T-helper 17 cell (primary cell): ENCODE measurements around the gene TMEM254. TPM values are rescaled to one million over a fixed set of nuclear protein-coding genes. Genes with fewer than 3 reads are reported as not detected.
"Not testable (repeated sequence)": the region's sequence is repeated elsewhere in the genome, so short reads cannot be mapped to it uniquely, and the experiment has no call there.

Experiments
- ATAC-seq: fragments of 150-1000 bp; cut with Tn5 transposase; 2 replicates; pipeline ENCODE4 v1.10.0; 2021; ENCODE audit warnings: mild to moderate bottlenecking, moderate library complexity
- DNase-seq, 3 donors: peaks; one replicate each; pipeline versions ENCODE4 v3.0.0 to v3.0.0-alpha.2; 2020 to 2021
- H3K9me3 ChIP-seq: one replicate; pipeline ENCODE4 v1.7.0; 2013; ENCODE audit warnings: low read length, mild to moderate bottlenecking; ENCODE audit not compliant: control insufficient read depth, poor library complexity, severe bottlenecking
- H3K27ac Mint-ChIP-seq: one replicate; pipeline ENCODE4 v1.8.0; 2022; ENCODE audit warnings: mild to moderate bottlenecking, moderate library complexity, mixed read lengths
- H3K27me3 Mint-ChIP-seq: one replicate; pipeline ENCODE4 v1.8.0; 2022; ENCODE audit warnings: mixed read lengths
- H3K36me3 Mint-ChIP-seq: one replicate; pipeline ENCODE4 v1.8.0; 2022; ENCODE audit warnings: low read depth, mixed read lengths
- H3K4me1 Mint-ChIP-seq: one replicate; pipeline ENCODE4 v1.8.0; 2022; ENCODE audit warnings: mild to moderate bottlenecking, mixed read lengths
- H3K4me3 Mint-ChIP-seq: one replicate; pipeline ENCODE4 v1.8.0; 2022; ENCODE audit warnings: mild to moderate bottlenecking, moderate library complexity, mixed read lengths
- total RNA-seq, 4 donors: library from RNA in 2 of 4; stranded (reverse) in 2 of 4; gene quantifications; one replicate each; pipeline ENCODE4 v1.2.3 and lab custom pipeline; 2022 to 2026

TMEM254 gene, protein sequence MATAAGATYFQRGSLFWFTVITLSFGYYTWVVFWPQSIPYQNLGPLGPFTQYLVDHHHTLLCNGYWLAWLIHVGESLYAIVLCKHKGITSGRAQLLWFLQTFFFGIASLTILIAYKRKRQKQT
- 10 to 100 TPM in 1 of 2 donors, 1 to 10 TPM in 1; 8.1 to 11.3 TPM for total RNA-seq
- total RNA-seq (lab: John Stamatoyannopoulos, UW), result 5.3 to 6.0 reads per million in 2 donors

DNA sequence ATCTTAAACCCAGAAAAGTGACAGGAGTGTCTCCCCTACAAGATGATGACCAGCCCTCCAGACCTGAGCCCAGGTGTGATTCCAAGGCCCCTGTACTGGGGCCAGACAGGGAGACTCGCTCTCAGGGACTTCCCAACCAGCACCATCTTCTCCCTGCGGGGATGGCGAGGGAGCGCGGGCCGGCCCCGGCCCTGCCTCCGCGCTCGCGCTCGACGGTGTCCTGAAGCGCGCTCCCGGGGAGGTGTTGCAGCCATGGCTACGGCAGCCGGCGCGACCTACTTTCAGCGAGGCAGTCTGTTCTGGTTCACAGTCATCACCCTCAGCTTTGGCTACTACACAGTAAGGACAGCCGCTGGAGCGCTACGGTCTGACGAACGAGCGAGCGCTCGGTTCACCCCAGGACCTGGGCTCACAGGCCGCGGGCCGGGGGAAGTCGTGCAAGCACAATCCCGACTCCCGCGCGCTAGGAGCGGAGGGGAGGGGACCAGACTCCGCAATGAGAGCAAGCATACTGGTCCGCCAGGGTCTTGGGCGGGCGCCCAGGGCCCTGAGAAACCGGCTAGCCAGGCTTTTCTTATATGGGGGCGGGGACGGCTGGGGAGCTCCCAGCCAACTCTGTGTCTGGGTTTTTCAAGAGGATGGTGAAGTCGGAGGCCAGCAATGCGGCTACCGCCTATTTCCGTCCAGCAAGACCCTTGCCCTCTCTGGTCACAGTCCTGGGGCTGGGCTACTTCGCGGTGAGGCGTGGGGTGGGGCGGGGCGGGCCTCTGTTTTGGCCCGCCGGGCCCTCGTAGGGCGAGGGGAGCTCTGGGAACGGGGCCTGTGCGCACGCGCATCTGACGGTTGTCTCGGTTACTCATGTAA lies at the start of gene TMEM254:
Gene TMEM254 (plus strand): TSS at position 218 of the 864 bp plus-strand sequence. CDS start 35 bp downstream, at position 253.
- no peaks in the 10 kb centered on the region for H3K9me3 ChIP-seq
- H3K27me3 Mint-ChIP-seq, result no peaks in the 10 kb centered on the region
- peak; percentile 85 for ATAC-seq
- peak within 1 kb of the TSS; percentile 97 for H3K27ac Mint-ChIP-seq
- DNase-seq, result peak; percentile 65 to 79 (median 69)
- H3K4me3 Mint-ChIP-seq, result peak within 1 kb of the TSS; percentile 98
- peaks cover 2% of the 10 kb centered on the region for H3K36me3 Mint-ChIP-seq
- peaks cover 20% of the 10 kb centered on the region for H3K4me1 Mint-ChIP-seq

DNA sequence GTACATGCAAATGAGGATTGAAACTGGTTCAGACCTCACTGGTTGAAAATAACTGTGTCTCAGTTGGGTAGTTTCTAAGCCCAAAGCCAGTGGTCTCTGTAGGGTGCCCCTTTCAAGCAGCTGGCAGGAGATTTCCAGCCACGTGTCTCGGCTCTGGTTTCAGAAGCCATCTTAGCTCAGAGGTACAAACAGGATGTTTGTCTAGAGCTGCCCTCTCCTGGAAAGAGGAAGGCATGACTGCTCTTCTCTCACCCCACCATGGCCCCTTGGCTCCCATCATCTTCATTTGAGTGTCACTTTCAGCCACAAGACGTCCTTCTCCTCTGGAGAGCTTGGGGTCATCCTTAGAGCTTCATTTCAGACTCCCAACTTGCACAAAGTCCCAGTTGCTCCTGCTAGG lies 49.3 kb upstream of the TMEM254 start:
- not testable (repeated sequence) for H3K27ac Mint-ChIP-seq, H3K4me3 Mint-ChIP-seq, H3K9me3 ChIP-seq, H3K36me3 Mint-ChIP-seq, DNase-seq, ATAC-seq, H3K4me1 Mint-ChIP-seq, H3K27me3 Mint-ChIP-seq

DNA sequence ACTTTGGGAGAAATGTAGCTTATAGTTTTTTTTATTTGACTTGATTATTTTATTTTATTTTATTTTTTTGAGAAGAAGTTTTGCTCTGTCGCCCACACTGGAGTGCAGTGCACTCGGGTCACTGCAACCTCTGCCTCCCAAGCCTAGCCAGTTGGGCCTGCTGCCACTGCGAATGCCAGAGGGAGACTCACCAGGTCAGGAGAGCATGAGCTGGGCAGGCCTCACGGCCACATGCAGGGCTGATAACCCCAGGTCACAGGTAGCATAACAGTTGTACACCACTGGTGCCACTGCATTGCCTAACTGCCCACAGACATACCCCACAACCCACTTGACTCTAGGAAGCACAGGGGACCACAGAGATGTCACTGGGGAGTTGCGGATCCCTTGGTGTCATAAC lies 48.6 kb upstream of the TMEM254 start:
- H3K27ac Mint-ChIP-seq, H3K4me1 Mint-ChIP-seq, H3K9me3 ChIP-seq, ATAC-seq, H3K27me3 Mint-ChIP-seq, DNase-seq, H3K4me3 Mint-ChIP-seq, H3K36me3 Mint-ChIP-seq: not testable (repeated sequence)

DNA sequence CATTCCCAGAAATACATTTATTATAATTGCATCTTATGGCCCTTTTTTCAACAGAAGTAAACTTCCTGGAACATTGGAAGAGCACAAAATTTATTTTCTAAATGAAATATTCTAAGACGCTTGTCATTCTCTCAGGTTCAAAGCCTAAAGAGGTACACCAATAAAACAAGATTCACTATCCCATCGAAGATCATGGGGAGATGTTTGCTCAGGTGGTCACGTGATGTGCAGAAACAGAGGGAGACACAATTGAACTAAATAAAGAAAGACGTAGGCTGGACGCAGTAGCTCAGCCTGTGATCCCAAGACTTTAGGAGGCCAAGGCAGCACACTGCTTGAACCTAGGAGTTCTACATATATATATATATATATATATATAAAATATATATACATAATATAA lies 46.0 kb upstream of the TMEM254 start:
- ATAC-seq (no peak), DNase-seq (no peak)
- no peak overlapping the region for H3K27ac Mint-ChIP-seq
- H3K4me1 Mint-ChIP-seq, result no peaks in the 10 kb centered on the region
- no peaks in the 10 kb centered on the region for H3K36me3 Mint-ChIP-seq
- H3K9me3 ChIP-seq, result no peaks in the 10 kb centered on the region
- H3K27me3 Mint-ChIP-seq, result peaks cover 6% of the 10 kb centered on the region
- H3K4me3 Mint-ChIP-seq, result no peak overlapping the region

DNA sequence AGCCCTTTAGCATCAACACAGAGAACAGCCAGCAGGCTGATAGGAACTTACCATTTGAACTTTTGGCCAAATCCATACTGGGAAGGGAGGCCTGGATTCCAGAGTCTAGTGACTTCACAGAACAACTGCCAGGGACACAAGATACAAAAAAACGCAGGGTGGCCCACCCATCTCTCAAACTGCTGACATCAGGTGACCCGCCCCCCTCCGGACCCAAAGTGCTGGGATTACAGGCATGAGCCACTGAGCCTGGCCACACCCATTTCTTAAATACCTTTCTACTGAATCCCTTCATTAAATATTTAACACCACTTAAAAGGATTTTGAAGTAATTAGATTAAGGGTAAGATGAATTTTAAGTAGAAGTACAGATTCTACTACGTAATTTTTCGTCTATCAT lies 43.7 kb upstream of the TMEM254 start:
- H3K9me3 ChIP-seq, H3K4me3 Mint-ChIP-seq, H3K27me3 Mint-ChIP-seq, H3K27ac Mint-ChIP-seq, H3K4me1 Mint-ChIP-seq, DNase-seq, H3K36me3 Mint-ChIP-seq, ATAC-seq: not testable (repeated sequence)

DNA sequence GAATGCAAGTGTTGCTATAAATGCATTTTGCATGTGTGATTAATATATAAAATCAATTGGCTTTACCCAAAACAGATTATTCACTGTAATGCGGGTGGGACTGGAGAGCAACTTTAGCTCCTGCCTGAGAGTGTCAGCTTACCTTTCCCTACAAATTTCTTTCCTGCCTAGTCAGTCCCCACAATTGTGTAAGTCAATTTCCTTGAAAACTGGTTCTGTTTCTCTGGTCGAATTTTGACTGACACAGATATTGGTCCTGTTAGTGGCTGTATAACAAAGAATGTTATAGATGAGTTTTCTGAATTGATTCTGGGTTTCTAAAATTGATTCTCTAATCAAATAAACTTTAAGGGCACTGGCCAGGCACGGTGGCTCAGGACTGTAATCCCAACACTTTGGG lies 43.0 kb upstream of the TMEM254 start:
- H3K36me3 Mint-ChIP-seq, DNase-seq, H3K9me3 ChIP-seq, ATAC-seq, H3K27ac Mint-ChIP-seq, H3K27me3 Mint-ChIP-seq, H3K4me3 Mint-ChIP-seq, H3K4me1 Mint-ChIP-seq: not testable (repeated sequence)

DNA sequence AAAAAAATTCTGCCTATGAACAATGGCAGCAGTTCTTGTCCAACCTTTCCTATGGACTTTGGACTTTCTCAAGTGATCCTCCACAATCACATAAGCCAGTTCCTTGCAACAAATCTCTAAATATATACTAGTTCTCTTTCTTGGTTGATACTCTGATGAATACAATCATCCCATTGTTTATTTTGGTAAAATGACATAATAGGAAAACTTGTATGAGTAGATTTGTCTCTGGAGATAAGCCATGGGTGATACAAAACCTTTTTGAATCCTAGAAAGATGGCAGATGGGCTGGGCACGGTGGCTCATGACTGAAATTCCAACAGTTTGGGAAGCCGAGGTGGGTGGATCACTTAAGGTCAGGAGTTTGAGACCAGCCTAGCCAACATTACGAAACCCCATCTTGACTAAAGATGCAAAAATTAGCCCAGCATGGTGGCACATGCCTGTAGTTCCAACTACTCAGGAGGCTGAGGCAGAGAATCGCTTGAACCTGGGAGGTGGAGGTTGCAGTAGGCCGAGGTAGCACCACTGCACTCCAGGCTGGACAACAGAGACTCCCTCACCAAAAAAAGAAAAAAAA lies 41.5 kb upstream of the TMEM254 start:
- not testable (repeated sequence) for DNase-seq, H3K4me3 Mint-ChIP-seq, H3K9me3 ChIP-seq, H3K36me3 Mint-ChIP-seq, H3K27ac Mint-ChIP-seq, H3K4me1 Mint-ChIP-seq, H3K27me3 Mint-ChIP-seq, ATAC-seq

DNA sequence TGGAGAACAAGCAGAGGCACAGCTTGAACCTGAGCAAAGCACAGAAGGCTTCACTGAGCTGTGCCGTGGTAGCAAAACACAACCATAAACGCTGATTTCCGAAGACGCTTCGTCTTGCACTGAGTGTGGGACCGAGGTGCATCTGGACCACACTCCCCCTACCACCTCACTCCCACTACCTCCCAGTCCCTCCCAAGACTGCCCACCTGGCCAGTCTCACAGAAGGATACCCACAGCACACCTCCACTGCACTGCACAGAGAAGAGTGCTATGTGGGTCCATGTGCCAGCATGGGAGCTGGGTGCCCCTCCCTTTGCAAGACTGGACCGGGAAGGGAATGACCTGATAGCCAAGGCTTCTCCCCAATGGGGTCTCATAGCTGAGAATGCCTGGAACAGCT lies 40.2 kb upstream of the TMEM254 start:
- not testable (repeated sequence) for DNase-seq, H3K9me3 ChIP-seq, H3K27me3 Mint-ChIP-seq, ATAC-seq, H3K4me1 Mint-ChIP-seq, H3K36me3 Mint-ChIP-seq, H3K4me3 Mint-ChIP-seq, H3K27ac Mint-ChIP-seq

DNA sequence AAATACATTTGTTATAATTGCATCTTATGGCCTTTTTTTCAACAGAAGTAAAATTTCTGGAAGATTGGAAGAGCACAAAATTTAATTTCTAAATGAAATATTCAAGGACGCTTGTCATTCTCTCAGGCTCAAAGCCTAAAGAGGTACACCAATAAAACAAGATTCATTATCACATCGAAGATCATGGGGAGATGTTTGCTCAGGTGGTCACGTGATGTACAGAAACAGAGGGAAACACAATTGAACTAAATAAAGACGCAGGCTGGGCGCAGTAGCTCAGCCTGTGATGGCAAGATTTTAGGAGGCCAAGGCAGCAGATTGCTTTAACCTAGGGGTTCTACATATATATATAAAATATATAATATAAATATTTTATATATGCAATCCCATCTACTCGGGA lies 37.3 kb upstream of the TMEM254 start:
- no peak overlapping the region for H3K27ac Mint-ChIP-seq
- H3K36me3 Mint-ChIP-seq, result no peaks in the 10 kb centered on the region
- DNase-seq (no peak), ATAC-seq (no peak)
- H3K27me3 Mint-ChIP-seq, result no peaks in the 10 kb centered on the region
- no peaks in the 10 kb centered on the region for H3K9me3 ChIP-seq
- no peak overlapping the region for H3K4me3 Mint-ChIP-seq
- H3K4me1 Mint-ChIP-seq, result no peaks in the 10 kb centered on the region

DNA sequence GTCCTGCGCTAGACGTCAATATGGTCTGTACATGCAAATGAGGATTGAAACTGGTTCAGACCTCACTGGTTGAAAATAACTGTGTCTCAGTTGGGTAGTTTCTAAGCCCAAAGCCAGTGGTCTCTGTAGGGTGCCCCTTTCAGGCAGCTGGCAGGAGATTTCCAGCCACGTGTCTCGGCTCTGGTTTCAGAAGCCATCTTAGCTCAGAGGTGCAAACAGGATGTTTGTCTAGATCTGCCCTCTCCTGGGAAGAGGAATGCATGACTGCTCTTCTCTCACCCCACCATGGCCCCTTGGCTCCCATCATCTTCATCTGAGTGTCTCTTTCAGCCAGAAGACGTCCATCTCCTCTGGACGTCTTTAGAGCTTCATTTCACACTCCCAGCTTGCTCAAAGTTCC lies 33.5 kb upstream of the TMEM254 start:
- not testable (repeated sequence) for H3K36me3 Mint-ChIP-seq, H3K4me1 Mint-ChIP-seq, ATAC-seq, H3K27me3 Mint-ChIP-seq, H3K27ac Mint-ChIP-seq, DNase-seq, H3K9me3 ChIP-seq, H3K4me3 Mint-ChIP-seq

DNA sequence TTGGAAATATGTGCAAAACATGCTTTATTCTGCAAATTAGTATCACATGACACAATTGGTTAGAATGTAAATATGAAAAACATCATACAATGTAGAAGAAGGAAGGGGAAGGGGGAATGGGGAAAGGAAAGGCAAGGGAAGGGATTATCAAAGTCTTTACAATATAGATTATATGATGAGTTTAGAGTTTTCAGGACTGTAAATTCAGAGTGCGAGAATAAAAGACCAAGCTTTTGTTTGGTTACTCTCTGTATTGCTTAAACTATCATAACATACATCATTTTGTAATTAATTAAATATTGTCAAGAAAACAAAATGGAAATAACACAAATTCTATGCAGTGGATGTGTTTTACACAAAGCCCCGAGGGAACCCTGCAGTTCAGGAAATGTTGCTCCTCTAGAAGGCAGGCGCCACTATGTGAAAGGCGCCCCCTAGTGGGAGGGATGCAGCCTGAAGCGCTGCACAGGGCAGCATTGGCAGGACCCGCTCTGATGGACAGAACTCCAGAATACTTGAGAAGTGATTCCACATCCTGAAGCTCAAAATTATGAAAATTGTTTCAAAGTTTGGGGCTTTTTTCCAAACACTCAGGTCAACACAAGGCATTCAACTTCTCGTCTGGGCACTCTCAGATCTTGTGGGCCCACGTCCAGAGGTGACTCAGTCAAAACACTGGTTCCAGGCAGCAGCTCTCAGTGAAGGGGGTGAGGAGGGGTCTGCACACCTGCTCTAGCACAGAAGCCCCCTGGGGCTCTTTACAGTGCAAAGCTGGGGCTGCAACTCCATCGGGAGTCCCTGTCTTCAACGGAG lies 31.6 kb upstream of the TMEM254 start:
- H3K9me3 ChIP-seq, result no peaks in the 10 kb centered on the region
- no peaks in the 10 kb centered on the region for H3K36me3 Mint-ChIP-seq
- ATAC-seq (peak; percentile 85), DNase-seq (peak; percentile 51 to 70 (median 55))
- H3K4me3 Mint-ChIP-seq, result no peak overlapping the region
- H3K27ac Mint-ChIP-seq, result no peak overlapping the region
- H3K27me3 Mint-ChIP-seq, result peaks cover 9% of the 10 kb centered on the region
- H3K4me1 Mint-ChIP-seq, result peaks cover 2% of the 10 kb centered on the region

DNA sequence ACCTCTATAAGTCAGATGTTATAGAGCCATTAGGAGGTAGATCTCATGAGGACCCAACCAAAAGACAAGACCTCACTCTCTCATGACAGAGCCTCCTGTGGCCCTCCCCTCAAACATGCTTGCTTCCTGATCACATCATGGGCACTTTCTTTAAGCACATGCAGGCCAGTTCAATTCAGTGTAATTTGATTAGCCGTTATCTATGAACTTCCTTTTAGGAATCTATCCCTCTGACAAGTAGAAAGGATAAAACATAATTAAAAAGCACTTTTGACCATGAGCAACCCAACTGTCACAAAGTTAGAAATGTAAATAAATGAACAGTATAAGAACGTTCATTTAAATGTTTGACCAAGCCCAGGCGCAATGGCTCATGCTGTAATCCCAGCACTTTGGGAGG lies 27.7 kb upstream of the TMEM254 start:
- Mint-ChIP-seq H3K4me3 (no peak overlapping the region), H3K4me1 (peaks cover 2% of the 10 kb centered on the region), H3K27me3 (peaks cover 9% of the 10 kb centered on the region), H3K36me3 (no peaks in the 10 kb centered on the region), H3K27ac (no peak overlapping the region)
- no peaks in the 10 kb centered on the region for H3K9me3 ChIP-seq
- DNase-seq (no peak), ATAC-seq (no peak)

DNA sequence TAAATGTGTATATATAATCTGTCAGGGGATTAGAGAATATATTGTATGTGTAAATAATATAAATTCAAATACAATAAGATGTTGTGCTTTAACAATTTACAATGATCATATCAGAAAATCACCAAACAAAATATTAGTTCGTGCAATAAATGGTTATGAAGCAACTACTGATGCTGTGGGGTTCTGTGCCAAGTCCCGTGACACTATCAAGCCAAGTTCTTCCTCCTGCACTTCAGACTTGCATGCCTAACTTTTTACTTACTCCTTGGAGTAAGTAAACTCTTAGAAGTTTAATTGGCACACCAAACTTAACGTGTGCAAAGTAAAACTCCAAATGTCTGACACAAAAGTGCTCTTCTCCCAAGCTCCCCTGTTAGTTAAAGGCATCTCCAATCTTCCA lies 26.5 kb upstream of the TMEM254 start:
- Mint-ChIP-seq H3K27ac (no peak overlapping the region), H3K4me3 (no peak overlapping the region), H3K36me3 (no peaks in the 10 kb centered on the region), H3K27me3 (peaks cover 9% of the 10 kb centered on the region), H3K4me1 (no peaks in the 10 kb centered on the region)
- DNase-seq (no peak), ATAC-seq (no peak)
- H3K9me3 ChIP-seq, result no peaks in the 10 kb centered on the region
